Eye (tissue), 1 donor: Measurements from ENCODE around the gene BSG.
"Not testable (repeated sequence)": the region's sequence is repeated elsewhere in the genome, so short reads cannot be mapped to it uniquely, and the experiment has no call there.

Experiments
- DNase-seq: peaks from one replicate; pipeline ENCODE4 v3.0.0-alpha.2; 2015

BSG gene

DNA sequence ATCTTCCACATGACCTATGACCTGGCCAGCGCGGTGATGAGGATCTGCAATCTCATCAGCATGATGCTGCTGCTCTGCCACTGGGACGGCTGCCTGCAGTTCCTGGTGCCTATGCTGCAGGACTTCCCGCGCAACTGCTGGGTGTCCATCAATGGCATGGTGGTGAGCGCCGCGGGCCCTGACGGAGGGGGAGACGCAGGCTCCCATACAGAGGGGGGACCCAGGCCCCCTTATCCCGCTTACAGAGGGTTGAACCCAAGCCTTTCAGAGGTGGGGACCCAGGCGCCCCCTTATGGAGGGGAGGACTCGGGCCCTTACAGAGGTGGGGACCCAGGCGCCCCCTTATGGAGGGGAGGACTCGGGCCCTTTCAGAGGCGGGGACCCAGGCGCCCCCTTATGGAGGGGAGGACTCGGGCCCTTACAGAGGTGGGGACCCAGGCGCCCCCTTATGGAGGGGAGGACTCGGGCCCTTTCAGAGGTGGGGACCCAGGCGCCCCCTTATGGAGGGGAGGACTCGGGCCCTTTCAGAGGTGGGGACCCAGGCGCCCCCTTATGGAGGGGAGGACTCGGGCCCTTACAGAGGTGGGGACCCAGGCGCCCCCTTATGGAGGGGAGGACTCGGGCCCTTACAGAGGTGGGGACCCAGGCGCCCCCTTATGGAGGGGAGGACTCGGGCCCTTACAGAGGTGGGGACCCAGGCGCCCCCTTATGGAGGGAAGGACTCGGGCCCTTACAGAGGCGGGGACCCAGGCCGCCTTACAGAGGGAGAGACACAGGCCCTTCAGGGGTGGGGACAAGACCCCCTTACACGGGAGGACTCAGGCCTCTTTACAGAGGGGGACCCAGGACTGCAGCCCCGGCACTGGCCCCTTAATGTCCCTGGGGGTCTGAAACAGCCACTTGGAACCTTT lies 32.9 kb downstream of the BSG start:
- DNase-seq, result not testable (repeated sequence)

DNA sequence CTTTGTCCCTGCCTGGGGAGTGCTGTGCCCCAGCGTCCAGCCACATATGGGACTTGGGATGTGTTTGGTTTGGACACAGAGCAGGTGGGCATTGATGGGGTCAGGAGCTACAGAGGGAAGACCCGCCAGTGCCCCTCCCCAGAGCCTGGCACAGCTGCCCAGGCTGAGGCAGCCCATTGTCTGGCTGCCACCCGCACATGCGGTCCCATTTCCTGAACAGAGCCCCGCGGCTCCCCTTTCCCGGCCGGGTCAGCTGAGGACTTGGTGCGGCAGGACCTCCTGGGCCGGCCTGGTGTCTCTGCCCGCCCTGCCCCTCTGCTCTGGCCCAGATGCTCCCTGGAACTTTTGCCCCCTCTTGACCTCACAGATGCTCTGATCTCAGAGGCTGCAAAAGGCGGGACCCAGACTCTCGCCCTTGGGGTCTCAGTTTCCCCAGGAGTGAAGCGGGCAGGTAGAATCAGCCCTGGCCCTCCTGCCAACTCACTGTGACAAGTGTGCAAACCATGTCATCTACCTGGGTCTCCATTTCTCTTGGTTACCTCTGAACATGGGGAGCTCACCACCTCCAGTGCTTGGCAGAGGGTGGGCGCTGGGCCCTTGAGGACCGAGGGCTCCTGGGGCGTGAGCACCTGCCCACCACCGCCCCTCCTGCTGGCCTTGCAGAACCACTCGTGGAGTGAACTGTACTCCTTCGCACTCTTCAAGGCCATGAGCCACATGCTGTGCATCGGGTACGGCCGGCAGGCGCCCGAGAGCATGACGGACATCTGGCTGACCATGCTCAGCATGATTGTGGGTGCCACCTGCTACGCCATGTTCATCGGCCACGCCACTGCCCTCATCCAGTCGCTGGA lies 35.1 kb downstream of the BSG start:
- no peak for DNase-seq

DNA sequence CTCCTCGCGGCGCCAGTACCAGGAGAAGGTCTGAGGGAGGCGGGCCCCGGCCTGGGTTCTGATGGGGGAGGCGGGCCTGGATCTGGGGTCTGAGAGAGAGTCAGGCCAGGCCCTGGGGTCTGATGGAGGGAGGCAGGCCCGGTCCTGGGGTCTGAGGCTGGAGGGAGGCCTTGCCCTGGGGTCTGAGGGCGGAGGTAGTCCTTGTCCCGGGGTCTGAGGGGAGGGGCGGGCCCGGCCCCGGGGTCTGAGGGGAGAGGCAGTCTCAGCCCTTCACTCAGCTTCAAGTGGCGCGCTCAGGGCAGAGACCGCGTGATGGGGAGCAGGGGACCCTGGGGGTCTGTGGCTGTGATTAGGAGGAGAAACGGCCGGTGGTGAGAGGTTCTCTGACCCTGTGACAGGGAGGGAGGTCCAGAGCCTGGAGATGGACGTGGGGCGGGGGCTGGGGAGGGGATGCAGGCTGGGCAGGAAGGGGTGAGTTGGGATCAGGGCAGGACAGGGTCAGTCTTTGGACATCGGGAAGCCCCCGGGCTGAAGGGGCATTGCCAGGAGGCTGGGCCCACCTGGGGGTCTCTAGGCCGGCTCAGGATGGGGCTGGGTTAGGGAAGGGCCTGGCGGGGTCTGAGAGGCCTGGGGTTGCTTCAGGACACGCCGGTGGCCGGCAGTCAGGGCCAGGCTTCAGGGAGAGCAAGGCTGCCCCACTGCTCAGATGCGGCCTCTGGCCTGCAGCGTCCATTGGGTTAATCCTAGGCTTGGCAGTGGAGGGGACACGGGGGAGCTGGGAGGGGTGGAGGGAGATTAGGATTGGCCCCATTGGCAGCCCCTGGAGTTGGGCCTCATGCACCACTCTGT lies 36.0 kb downstream of the BSG start:
- DNase-seq, result no peak

DNA sequence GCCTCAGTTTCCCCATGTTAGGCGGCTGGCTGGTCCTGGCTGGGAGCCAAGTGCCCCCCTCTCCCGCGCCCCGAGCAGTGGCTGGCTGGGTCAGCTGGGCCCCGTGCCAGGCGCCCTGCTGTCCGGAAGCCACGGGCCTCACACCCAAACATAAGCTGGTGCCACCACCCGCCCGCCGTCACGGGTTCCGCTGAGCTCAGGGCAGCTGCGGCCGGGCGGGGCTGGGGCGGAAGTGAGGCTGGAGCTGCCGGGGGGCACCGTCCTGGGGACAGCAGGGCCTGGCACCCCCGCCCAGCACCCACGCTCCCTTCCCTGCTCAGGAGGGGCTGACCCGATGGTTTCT lies 36.6 kb downstream of the BSG start:
- DNase-seq, result no peak

DNA sequence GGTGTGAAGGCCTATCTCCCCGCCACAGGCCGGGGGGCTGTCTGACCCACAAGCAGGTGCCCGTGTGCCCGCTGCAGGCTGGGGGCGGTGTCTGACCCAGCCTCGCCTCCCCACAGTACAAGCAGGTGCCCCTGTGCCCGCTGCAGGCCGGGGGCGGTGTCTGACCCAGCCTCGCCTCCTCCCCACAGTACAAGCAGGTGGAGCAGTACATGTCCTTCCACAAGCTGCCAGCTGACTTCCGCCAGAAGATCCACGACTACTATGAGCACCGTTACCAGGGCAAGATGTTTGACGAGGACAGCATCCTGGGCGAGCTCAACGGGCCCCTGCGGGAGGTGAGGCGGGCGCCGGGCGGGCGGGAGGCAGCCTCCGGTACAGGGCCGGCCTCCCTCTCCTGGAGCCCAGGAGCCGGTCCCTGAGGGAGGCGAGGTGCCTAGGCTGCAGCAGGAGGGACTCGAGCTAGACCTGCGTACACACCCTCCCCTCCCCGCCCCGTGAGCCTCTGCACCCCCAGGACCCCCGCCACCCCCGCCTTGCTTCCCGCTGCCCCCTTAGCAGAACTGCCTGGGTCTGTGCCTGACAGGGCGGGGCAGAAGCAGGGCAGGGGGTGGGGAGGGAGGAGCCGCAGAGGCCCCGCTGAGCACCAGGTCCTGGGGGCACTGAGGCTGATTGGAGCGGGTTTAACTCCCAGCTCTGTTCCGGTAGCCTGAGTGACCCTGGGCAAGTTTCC lies 37.8 kb downstream of the BSG start:
- DNase-seq, result no peak

DNA sequence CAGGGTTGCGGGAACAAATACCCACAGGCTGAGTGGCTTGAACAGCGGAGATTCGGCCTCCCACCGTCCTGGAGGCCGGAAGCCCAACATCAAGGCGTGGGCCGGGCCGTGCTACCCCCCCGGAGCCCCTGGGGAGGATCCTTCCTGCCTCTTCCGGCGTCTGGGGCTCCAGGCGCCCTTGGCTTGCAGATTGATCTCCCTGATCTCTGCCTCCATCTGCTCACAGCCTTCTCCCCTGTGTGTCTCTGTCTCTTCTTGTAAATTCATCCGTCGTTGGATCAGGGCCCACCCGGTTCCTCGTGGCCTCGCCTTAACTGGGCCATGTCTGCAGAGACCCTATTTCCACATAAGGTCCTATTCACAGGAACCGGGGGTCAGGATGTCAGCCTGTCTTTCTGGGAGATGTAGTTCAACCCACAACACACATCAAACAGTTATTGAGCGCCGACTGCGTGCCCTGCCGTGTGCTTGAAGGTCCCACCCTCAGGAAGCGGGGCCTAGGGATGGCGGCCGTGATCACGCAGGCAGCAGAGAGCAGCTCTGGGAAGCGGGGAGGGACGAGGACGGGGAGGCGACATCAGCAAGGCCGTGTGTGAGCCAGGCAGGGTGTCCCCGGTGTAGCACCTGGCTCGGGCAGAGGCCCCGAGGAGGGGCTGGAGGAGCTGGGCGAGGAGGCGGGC lies 38.5 kb downstream of the BSG start:
- peak; percentile 65 for DNase-seq

DNA sequence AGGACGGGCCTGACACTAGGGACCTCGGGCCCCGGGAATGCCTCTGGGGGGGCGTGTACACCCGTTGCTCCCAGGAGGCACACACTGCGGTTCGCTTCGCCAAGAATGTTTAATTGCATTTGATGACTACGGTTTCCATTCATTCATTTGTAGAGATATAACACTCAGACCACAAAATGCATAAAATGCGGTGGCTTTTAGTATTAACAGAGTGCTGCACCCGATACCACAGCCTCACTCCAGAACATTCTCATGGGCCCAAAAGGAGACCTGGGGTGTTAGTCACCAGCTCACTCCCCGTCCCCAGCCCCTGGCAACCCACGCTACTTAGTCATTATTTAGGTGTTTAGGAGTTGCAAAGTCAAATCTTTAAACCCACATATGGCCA lies 39.1 kb downstream of the BSG start:
- peak; percentile 31 for DNase-seq

DNA sequence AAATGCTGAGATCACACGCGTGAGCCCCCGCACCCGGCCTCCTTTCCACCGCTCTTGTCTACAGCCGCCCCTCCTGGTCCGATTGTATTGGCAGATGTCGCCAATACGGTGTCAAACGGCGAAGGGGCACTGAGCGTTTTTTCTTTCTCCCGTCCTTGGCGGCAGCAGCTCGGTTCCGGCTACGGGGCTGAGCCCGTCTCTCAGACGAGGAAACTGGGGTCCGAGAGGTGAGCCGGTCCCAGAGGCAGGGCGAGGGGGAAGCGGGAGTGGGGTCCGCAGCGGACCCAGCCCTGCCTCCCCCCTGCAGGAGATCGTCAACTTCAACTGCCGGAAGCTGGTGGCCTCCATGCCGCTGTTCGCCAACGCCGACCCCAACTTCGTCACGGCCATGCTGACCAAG lies 40.5 kb downstream of the BSG start:
- no peak for DNase-seq

DNA sequence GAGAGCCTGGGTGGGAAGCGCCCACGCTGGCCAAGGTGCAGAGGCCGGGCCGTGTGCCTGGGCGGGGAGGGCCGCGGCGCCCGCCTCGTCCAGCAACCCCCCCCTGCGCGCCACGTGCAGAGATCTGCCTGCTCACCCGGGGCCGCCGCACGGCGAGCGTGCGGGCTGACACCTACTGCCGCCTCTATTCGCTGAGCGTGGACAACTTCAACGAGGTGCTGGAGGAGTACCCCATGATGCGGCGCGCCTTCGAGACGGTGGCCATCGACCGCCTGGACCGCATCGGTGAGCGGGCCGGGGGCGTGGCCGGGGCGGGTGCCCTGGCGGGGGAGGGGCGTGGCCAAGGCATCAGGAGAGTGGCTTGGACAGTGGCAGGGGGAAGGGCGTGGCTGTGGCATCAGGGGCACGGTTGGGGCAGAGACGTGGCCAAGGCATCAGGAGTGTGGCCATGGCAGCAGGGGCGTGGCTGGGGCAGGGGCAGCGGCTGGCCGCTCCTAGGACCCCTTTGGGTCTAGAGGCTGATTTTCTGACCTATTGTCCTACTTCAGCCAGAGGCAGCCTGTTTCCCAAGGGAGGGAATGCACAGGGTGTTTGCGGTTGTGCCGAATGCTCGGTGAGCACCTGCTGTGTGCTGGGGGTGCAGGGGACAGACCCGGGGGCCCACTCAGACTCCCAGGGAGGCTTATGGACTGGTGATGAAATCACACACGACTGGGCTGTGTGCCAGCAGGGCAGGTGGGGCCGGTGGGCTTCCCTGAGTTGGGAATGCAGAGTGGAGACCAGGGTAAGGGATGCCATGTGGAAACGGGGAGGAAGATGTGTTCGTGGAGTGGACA lies 41.6 kb downstream of the BSG start:
- DNase-seq, result no peak

DNA sequence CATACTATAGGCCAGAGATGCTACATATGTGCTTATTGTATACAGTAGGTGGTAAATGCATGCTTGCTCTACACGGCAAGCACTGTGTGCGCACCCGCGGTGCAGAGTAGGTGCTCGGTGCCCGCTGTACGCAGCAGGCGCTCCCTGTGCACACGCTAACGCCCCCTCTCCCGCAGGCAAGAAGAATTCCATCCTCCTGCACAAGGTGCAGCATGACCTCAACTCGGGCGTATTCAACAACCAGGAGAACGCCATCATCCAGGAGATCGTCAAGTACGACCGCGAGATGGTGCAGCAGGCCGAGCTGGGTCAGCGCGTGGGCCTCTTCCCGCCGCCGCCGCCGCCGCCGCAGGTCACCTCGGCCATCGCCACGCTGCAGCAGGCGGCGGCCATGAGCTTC lies 43.2 kb downstream of the BSG start:
- peak; percentile 68 for DNase-seq

DNA sequence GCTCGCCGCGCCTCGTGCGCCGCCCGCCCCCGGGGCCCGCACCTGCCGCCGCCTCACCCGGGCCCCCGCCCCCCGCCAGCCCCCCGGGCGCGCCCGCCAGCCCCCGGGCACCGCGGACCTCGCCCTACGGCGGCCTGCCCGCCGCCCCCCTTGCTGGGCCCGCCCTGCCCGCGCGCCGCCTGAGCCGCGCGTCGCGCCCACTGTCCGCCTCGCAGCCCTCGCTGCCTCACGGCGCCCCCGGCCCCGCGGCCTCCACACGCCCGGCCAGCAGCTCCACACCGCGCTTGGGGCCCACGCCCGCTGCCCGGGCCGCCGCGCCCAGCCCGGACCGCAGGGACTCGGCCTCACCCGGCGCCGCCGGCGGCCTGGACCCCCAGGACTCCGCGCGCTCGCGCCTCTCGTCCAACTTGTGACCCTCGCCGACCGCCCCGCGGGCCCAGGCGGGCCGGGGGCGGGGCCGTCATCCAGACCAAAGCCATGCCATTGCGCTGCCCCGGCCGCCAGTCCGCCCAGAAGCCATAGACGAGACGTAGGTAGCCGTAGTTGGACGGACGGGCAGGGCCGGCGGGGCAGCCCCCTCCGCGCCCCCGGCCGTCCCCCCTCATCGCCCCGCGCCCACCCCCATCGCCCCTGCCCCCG lies 43.8 kb downstream of the BSG start:
- no peak for DNase-seq

DNA sequence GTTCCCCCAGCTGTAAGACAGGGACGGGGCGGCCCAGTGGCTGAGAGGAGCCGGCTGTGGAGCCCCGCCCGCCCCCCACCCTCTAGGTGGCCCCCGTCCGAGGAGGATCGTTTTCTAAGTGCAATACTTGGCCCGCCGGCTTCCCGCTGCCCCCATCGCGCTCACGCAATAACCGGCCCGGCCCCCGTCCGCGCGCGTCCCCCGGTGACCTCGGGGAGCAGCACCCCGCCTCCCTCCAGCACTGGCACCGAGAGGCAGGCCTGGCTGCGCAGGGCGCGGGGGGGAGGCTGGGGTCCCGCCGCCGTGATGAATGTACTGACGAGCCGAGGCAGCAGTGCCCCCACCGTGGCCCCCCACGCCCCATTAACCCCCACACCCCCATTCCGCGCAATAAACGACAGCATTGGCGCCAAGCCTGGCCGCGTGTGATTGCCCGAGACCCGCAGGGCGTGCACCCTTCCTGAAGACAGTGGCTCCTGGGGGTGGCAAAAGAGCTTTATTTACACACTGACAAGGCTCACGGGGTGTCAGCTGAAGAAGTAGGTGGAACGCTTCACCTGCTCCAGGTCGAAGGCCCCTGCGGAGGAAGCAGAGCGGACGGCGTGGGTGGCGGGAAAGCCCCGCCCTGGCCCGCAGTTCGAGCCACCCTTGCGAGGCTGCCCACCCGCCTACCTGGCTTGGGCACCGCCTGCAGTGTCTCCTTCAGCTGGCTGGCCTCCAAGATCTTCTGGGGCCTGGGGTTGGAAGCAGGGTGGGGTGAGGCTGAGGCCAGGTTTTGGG lies 44.5 kb downstream of the BSG start:
- no peak for DNase-seq

DNA sequence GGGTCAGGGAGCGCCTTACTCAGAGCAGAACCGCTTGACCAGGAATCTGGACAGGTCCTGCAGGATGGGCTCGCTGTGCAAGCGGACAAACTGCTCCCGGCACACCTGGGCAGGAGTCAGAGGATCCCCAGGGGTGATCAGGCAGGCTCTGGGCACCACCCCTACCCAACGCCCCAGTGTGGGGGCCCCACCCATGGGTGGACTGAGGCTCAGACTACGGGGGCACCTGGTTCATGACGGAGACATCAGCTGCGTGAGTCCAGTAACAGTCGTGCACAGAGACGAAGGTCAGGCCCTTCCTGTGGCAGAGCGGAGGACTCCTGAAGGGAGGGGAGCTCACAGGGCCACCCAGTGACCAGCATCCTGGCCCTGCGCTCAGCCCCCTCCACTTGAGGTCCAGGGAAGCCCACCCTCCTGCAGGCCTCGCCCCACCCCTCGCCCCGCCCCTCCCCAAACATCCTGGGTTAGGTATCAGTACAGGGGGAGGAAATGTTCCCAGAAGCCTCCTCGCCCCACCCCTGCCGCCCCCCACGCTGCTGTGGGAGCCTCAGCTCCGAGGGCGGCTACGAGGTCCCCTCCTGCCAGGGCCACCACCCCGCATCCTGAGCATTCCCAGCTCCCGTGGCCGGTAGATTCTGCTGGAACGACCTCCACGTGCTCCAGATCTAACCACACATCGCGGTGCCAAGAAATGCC lies 45.3 kb downstream of the BSG start:
- no peak for DNase-seq

DNA sequence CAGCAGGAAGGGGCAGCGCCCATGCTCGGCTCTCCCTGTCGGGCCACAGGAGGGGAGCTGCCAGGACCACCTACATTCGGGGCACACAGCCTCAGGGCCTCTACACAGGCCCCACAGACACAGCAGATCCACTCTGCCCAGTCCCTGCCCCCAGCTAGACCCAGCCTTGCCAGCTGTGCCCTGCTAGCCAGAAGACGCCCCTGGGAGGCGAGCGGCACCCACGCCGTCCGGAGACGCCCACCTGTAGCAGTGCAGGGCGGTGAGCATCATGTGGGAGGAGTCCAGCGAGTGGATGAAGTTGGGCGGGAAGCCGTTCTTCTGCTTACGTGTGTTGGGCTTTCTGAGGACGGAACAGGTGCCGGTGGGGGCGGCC lies 45.8 kb downstream of the BSG start:
- DNase-seq, result no peak

DNA sequence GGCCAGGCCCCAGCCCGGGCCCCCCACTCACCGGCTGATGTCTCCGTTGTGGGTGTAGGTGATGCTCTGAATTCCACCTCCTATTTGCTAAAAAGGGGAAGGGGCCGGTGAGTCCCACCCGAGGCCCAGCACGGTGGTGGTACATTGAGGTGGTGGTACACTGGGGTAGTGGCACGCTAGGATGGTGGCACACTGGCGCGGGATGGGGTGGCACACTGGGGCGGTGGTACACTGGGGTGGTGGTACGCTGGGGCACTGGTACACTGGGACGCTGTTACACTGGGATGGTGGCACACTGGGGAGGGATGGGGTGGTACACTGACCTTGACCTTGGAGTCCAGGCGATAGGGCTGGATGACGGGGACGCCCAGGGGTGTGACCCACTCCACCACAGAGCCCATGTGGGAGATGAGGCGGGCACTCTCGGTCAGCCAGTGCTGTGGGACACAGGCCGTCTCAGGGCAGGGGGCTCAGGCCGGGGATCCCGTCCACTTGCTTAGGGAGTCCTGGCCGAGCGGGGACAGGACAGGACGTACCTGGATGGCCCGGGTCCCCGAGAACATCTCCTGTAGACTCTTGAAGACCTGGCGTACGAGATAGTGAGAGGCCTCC lies 46.4 kb downstream of the BSG start:
- no peak for DNase-seq

DNA sequence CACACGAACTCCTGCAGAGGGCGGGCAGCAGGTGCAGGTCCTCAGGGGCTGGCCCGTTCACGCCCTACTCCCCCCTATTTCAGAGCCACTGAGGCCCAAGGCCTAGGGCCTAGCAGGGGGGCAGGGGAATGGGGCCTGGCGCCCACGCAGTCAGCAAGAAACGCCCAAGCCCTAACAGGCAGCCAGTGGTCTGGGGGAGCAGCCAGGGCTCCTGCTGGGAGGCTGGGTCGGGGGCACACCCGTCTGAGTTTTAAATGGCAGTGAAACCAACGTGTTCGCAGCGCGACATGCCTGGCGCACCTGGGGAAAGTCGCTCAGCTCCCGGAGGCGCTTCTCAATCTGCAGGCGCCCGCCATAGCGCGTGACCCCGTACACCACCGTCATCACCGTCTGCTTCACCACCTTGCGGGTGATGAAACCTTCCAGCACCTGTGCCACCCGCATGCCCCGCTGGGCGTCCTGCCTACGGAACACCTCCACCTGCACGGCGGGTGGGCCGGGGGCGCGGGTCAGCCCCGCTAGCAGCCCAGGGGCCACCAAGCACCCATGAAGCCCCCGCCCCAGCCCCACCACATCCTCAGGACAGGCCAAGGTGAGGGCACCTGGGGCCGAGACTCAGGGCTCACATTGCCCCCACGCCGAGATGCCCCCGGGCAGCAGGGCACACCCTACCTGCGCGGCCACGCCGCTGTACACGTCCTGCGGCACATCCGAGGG lies 47.0 kb downstream of the BSG start:
- no peak for DNase-seq

DNA sequence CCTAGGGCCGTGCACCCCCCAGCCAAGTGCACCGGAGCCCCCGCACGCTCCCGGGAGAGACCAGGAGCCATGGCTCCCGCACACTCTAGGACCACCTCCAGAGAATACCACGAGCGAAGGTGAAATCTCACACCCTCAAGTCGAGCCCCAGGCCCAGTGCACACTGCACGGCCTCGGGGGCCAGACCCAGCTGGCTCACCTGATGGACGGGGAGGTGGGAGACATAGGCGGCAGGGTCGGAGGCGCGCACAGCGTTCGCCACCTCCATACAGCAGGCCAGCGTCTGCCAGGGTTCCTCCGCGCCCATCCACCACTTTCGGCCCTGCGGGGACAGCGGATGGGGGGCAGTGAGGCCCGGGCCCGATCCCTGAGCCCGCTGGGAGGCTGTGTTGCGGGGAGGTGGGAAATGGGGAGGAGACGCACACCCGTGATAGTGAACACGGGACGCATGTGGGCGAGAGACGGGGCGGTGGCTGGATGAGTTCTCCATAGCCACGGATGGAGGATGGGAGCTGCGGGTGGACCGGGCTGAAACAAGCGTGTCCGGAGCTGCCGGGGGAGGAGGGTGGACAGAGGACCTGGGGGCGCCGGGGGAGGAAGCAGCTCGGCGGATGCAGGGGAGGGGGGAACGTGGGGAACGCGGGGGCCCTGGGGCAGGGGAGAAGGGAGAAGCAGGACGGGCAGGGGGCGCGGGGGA lies 47.9 kb downstream of the BSG start:
- DNase-seq, result no peak
